ENCODE results near the gene FRMD4A.
"Not testable (repeated sequence)": the region's sequence is repeated elsewhere in the genome, so short reads cannot be mapped to it uniquely, and the experiment has no call there.

FRMD4A gene

DNA sequence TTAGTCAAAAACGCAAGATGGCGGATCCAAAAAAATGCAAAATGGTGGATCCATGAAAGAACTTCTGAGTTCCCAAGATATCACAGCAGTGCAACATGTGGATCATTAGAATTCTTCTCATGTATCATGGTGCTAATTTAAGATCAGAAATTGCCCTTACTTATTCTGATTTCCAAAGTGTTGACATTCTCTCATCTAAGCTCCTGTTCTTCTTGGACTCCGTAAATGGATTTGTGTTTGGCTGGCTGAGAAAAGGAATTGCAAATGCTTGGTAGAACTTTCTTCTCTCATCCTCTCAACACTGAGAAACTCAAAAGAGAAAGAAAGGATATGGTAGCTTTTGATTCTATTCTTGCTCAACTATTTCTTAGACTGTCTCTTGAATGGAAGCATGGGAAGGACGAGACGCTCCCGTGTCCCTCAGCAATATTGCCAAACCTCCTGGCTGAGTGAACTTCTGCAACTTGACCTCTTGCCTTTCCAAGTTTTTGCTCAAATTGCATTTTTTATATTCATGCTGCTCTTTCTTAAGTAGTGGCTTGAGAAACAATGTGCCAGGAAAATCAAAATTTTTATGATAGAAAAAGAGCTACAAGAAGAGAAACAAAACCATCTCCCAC lies 44.7 kb downstream of the FRMD4A start:
- no peak for DNase-seq

DNA sequence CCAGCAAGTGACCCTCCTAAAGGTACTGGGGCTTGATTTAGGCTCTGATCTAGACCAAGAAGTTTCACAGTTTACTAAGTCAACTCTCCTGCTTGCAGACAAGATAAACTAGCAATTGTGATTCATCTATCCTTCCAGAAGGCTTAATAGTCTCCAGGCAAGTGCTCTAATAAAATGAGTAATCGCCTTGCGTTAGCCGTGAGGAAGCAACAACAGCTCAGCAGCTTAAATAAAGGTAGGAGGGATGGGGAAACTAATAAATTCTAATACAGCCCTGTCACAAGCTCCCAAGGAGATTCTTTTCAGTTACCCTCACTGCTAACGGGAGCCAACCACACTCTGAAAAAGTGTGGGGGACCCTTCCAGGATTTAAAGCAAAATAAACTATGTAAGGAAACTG lies 48.4 kb downstream of the FRMD4A start:
- no peak for DNase-seq

DNA sequence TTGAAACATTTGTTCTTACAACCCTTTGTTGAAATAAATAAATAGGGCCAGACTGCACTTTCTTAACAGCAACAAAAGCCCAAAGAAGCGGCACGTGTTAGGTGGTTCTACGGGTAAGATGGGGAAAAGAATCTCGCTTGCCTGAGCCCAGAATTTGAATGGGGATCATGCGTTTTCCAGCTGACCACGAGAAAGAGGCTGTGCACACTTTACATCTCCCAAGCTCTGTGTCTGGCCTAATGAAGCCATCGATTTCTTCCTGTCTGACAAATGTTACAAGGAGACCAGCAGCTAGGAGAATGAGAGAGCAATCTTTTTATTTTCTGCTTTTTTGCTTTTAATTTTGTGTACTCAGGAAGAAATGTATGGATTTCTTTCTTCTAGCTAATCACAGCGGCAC lies 52.2 kb downstream of the FRMD4A start:
- no peak for DNase-seq

DNA sequence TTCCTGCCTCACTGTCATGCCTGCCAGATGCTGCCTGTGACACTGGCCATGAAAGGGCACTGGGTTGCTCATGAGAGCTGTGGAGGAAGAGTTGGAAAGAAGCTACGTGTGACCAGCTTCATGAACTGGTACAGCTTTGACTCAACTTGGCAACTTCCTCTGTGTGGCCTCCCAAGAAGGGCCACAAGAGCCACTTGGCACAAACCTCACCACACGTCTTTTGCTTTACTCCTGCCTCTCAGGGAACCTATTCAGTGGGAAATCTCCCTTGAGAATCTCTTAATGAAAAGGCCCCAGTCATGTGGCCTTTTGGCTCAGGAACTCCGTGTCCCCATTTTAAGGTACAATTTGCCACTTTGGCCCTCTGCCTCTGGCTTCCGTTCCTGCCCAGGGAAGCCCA lies 54.5 kb downstream of the FRMD4A start:
- DNase-seq = no peak

DNA sequence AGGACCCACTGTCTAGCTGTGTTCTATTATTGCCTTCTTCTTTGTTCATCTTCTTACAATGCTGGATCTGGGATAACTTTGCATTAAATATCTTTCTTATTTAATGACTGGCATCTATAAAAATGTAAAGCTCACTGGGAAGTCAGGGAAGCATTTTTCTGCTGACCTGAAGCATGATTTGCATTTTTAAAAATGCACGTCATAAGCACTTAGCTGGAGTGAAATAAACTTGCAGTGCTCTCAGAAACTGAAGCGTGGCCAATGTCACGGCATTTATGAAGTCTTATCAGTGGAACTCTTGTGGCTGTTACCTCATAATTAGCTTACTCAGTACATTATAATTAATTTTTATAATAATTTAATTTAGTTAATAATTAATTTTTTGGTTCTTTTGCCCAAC lies 59.1 kb downstream of the FRMD4A start:
- DNase-seq = no peak

DNA sequence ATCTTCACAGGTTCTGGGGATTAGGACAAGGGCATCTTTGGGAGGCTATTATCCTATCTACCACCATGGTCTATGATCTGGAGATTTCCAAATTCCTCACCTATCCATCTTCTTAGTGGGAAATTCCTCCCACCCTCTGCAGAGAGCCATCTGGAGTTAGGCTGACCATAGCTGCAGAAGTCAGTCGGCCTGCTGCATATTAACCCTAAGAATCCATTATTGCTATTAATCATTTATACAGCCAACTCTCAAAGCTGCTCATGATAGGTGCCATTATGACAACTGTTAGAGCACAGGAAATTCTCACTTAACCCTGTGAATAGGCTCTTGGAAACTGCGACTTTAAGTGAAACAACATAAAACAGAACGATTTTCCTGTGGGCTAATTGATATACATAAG lies 60.4 kb downstream of the FRMD4A start:
- DNase-seq = no peak

DNA sequence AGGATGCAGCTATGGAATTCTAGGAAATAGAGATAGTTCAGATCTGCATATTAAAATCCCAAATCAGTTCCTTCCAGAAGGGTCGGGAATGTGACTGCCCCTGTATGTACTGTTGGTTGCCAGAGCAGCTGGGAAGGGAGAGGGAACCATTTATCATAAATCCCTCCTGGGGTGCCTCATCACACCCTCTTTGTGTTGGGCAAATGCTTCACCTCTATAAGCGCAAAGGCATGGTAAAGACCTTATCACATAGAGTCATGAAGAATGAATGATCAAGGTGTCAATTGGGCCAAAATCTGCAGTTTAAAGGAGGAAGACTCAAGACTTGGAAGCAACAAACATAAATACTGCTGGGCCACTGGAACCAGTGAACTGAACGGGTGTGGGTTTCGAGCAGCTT lies 65.0 kb downstream of the FRMD4A start:
- DNase-seq = no peak

DNA sequence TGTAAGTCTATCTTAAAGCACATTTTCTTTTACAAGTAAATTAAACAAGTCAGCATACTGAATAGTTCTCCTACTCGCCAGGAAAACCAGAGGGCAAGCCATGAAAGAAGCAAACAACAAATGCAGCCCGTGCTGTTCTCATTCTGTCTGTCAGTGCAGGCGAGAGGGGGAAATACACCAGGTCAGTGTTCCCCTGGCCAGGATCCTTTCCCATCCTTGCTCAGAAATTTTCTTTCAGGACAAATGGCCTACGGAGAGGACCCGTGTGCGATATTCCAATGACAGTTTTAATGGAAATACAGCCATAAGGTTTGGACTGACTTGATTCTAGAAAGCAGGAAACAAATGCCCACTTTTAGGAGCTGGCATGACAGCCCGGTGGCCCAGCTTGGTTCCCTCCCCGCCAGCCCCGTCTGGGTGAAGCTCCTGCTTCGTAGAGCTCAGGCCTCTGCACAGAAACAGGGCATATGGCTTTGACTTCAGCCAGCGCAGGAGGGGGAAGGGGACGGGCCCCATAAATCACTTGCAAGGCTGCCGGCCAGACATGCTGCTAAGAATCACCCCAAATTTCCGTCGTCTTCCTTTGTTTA lies 67.8 kb downstream of the FRMD4A start:
- no peak for DNase-seq

DNA sequence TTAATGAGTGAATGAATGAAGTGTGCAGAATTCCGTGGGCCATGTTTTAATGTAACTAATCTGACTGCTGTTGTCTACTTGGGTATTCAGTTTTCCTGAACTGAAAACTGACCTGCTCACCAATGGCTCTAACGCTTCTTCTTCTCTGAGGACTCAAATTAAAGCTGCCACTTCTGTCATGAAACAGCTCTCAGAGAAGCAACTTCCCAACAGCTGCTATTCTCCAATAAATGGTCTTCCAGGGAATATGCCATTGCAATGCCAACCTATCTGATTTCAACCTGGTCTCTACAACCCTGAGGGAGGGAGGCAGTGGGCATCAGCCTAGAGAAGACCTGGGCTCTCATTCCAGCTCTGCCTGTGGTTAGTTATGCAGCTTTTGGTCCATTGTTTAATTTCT lies 69.4 kb downstream of the FRMD4A start:
- no peak for DNase-seq

DNA sequence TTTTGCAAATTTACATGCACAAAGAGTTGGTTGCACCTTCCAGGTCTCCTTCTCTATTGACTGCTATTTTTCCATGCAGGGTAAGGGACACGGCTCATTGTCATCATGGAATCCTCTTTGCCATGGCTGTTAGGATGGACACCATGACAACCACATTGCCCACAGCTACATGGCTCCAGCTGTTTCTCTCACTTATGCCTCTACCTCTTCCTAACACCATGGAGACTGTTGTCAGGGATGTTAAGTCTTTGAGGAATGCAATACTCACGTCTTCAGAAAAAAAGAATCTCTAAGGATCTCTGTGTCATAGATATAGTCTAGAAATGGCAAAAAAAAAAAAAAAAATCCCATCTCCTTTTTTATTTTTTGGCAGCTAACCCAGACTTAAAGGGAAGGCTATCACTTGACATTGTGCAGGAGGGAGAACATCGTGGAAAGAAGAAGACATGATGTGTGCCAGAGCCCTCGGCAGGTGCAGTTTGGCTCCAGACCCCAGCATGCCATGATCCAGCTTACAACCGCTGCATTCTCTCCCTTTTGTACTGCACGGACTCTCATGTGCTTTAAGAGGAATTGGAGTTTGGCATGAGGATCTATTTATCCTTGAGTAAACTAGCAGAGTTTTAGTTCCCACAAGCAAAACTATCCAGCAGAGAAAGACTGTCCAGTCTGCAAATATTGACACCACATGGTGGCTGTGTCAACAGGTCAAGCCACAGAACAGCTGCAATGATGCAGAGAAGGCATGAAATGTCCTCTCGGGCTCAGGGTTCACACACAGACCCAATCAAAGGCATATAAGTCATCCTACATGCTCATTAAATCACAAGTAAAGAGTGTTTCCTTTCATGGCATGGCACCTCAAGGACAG lies 70.8 kb downstream of the FRMD4A start:
- DNase-seq = no peak

DNA sequence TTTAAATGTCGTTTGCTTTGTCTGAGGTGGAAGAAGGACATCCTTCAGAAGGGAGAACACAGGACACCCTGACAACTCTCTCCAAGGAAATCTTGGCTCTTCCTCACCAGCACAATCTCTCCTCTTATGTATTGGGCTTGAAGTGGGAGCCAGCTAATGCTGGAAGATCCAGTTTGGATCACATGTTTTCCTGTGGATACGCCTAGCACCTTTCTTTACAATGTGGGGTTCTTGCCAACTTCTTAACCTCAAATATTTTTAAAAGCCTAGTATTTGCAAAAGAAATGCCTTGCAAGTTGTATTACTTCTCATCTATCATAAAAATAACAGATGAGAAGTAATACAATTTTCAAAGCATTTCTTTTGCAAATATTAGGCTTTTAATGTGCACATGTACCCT lies 76.4 kb downstream of the FRMD4A start:
- DNase-seq = no peak

DNA sequence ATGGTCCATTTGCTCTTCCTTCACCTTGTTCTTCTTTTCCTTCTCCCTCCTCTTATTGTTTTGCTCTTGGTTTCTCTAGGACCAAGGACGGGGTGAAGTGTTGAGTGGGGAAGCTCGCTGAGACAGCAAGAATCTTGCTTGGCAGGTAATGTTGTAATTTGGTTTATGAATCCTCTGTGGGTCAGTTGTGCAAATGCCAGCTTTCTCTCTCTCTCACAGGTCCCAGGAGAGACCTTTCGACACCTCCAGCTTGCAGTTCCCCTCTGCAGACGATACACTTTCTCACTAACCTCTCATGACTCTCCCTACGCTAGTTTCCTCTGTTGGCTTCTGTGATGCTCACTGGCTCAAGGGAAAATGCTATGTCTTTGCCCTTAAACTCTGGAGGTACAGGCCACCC lies 77.0 kb downstream of the FRMD4A start:
- DNase-seq = no peak

DNA sequence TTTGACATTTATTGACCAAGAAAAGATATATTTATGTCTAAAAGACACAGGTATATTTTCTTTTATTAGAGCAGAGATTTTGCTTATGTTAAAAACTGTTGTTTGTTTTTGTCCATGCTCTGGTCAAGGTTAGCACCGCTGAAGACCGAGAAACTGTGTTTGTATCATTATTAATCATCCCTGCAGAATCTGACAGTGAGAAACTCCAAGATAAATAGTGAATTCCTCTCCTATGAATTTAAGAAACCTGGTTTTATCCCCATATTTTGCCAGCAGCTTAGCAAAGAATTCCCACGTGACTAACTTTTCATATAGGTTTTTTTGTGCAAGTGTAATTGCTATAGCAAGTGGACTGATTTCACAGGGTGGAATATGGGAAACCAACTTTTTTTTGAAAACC lies 77.6 kb downstream of the FRMD4A start:
- no peak for DNase-seq

DNA sequence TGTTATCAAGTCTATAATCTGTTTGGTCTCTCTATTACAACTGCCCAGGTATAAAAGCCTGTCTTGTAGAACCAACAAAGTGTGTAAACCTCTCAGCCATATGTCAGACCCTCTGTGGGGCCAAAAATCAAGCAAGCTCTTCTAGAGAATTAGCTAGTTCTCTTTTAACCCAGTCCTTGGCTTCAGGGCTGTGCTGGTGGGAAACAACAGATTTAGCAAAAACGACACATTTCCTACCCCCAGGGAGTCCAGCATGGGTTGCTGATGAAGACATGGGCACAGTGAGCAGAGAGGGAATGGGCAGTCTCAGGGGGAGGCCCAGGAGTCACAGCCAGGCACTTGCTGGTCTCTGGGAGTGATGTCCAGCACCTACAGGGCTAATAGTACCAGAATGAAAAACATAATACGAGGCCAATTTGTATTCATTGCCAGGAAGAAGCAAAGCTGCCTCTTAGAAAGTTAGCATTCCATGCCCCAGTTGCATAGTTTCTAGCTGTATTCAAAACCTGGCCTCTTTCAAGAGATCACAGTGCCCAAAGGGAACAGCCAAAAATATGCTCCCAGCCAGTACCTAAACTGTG lies 80.1 kb downstream of the FRMD4A start:
- no peak for DNase-seq

DNA sequence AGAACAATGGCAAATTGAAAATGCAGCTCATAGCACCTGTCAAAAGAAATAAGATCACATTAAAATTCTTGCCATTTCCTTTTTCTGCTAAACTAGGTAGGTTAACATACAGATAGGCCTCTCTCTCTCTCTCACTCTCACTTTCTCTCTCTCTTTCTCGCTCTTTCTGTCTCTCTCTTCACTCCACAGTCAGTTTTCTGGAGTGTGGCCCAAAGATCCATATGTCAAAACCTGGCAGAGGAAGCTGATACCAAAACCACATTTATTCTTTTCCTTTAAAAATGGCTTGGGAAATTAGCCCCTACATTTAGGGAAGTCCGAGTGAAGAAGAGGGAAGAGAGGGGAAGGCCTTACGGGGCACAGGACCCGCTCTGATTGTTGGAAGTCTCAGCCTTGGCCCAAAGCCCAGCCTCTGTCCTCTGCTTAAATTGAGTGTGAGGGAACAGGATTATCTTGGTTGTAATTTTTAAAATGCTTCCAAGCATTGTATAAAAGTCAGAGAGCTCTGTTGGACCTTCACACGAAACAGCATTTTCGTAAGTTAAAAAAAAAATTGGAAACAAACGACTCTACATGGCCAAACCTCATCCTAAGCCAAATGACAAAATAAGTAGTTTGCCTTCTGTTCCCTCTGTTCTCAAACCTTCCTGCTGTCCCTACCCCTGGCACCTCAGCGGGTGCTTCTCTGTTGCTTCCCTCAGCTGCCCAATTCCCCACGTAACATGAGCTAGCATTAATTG lies 83.2 kb downstream of the FRMD4A start:
- no peak for DNase-seq

DNA sequence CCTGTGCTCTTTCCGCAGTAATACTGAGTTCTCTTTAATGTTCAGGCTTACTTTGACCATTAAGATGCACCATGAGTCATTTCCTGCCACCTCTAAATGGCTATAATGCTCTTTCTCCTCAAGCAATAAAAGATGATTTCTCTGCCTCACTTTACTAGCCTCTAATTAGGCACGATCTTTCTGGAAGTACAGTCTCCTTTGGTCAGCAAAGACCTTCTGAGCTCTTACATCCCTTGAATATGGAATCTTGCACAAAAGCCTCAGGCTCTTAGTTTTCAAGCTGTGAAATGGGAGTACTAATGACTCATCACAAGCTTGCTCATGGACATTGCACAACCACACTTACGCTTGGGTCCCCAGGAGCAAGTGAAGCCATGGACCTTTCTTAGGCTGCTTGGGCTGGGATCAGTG lies 85.9 kb downstream of the FRMD4A start:
- no peak for DNase-seq

DNA sequence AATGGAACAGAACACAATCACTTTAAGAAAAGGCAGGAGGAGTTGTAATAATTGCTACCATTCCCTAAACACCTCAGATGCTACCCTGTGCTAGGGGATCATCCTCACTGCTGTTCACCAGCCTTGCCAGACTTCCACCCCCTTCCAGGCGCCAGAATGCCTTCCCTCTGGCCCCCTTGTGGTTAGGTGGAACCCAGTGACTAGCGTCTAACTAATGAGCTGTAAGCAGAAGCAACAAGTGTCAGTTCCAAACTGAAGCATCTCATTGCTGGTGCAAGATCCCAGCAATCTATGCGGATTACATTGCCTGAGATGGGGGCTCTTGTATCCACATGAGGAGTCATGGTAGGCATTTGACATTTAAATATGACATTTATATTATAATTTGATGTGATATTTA lies 86.6 kb downstream of the FRMD4A start:
- no peak for DNase-seq

DNA sequence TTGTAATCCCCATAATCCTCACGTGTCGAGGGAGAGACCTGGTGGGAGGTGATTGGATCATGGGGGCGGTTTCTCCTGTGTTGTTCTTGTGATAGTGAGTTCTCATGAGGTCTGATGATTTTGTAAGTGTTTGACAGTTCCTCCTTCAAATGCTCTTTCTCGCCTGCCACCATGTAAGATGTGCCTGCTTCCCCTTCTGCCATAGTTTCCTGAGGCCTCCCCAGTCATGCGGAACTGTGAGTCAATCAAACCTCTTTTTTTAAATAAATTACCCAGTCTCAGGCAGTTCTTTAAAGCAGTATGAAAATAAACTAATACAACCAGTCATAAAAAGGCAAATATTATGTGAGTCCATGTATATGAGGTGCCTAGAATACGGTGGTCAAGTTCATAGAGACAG lies 87.5 kb downstream of the FRMD4A start:
- DNase-seq = no peak

DNA sequence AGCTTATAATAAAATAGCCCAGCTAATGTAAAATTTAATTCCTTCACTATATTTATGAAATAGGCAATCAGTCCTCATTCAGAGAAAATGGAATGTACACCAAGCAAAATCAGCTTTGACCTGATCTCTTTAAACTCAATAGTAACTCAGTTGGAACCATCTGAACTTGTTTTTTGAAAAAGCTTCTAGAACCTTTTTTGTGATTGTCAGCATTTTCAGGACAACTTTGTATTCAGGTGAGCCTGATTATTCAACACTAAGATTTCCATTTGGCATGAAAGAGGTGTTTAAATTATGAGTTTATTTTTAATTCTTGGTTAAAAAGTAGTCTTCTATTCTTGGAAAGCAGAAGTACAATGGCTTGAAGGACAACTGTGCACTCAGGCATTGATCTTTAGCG lies 89.5 kb downstream of the FRMD4A start:
- DNase-seq = no peak

DNA sequence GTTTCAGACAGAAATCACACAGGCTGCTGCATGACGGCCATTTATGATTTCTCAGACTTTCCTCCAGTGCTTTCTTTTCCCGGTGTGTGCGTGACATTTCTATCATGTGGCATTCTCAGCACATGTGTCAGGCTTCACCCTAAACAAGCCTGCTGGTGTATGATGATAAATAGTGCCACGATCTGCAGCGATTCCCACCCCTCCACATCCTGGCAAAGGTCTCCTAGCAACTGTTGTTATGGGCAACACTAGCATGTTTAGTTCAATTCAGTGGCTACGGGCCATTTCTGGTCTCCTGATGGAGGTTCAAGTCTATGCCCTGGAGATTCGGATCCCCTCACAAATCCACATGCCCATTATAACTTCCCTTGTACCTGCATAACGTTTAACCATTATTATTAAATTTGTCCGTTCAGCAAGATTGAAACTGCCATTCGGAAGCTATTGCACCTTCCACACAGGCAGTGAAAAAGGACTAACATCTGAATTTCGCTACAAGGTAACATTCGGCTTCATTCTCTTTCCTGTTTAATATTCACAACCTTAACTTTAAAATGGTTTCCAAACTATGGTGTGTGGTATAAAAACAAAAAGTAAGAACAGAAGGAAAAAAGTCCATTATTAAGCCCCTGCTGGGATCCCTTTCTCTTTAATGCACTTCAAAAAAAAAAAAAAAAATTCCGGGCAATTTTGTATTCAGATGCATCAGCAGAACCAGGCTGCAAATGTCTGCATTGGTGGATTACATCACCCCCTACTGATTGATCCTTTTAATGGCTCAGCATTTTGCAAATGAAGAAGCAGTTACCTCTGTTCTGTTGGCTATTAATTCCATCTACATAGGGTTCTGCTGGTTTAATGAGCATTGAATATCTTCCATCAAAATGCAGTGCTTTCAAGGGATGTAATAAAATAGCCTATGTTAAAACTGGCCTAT lies 90.2 kb downstream of the FRMD4A start:
- DNase-seq = no peak

DNA sequence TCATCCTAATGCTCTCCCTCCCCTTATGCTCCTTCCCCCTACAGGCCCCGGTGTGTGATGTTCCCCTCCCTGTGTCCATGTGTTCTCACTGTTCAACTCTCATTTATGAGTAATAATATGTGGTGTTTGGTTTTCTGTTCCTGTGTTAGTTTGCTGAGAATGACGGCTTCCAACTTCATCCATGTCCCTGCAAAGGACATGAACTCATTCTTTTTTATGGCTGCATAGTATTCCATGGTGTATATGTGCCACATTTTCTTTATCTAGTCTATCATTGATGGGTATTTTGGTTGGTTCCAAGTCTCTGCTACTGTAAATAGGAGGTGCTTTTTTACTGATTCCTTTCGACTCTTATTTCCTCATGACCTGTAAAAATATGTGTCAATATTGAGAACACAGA lies 92.1 kb downstream of the FRMD4A start:
- DNase-seq = not testable (repeated sequence)

DNA sequence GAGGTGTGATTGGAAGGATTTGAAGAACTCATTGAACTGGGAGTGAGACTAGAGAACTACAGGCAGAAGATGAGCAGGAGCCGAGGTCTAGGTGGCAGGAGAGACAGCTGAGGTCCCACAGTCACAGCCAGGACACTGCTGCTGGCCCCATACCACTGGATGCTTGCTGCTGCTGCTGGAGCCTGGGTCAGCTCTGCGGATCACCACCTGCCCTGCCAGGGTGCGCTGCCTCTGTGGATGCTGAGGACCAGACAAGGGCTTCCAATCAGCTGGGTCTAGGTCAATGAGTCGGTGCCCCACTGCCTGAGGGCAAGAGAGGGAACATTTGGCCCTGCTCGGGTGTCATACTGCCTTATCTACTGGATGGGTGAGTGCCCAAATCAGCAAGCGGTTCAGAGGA lies 94.4 kb downstream of the FRMD4A start:
- no peak for DNase-seq
